Fibroblast of skin of scalp (primary cell): Measurements from ENCODE around the gene C5orf15.
"Not testable (repeated sequence)": the region's sequence is repeated elsewhere in the genome, so short reads cannot be mapped to it uniquely, and the experiment has no call there.

Experiments
- DNase-seq: peaks from one replicate; pipeline ENCODE4 v3.0.0-alpha.2; 2013

The C5orf15 gene

GRCh38 chr5:133994297-133994989 lies 26.0 kb upstream of the C5orf15 start:
- no peak for DNase-seq

- peak; percentile 84 for DNase-seq
These were observed 24.9 kb upstream of the C5orf15 start for GRCh38 chr5:133993185-133993936.

DNA sequence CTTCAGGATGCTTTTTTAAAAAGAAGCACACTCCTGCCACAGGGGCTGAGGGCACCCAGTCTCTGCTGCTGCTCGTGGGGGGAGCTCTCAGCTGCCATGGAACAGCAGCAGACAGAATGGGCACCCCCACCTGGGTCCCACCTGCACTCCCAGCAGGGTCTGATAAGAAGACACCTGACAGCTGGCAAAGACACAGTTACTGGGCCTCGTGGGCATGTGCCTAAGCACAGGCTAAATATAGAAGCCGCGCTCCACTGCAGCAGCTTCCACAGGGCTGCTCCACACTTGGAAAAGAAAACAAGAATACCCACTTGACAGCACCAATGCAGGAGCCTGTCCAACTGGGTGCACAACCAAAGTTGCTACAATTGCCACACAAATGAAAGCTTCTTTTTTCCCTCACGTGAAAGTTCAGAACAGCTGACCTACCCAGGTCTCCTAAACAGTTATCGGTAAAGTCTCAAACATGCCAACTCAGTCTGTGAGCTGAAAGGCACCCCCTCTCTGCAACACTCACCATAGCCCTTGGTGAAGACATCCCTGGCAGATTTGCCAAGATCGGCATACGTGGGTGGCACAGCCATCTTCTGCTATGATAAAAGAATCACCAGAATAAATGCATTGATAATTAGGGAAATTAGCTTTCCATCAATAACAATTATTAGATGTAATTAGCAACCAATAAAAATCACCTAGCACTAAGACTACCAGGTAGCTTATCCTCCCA lies 24.2 kb upstream of the C5orf15 start:
- no peak for DNase-seq

DNA sequence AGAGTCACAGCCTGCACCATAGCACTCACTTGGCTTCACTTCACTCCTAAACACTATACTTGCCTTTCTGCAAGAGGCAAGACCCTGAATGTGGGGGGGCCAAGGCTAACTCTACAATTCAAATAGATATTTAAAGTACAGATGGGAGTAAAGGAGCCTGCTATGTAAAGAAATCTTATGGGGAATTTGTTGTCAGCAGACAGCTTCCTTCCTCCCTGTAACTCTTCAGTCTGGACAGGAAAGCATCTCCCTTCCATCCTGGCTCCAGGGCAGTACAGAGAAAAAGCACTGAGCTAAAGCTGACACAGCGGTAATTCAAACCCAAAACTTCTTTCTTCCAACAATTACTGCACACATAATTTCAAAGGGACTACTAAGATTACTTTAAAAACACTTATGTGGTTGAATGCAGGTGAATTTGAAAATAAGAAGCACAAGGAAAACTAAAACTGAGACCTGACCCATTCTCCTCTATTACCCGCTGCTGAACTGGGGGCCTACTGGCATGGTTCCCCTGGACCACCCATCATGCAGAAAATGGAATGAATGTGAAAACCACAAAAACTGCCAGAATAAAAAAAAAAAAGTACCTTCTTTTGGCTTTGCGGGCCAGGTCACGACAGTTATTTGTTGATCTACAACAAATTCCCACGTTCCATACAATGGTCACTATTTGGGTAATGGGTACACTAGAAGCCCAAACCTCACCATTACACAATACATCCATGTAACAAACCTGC lies 22.9 kb upstream of the C5orf15 start:
- no peak for DNase-seq

GRCh38 chr5:133990396-133990795 lies 22.0 kb upstream of the C5orf15 start:
- DNase-seq = no peak

DNA sequence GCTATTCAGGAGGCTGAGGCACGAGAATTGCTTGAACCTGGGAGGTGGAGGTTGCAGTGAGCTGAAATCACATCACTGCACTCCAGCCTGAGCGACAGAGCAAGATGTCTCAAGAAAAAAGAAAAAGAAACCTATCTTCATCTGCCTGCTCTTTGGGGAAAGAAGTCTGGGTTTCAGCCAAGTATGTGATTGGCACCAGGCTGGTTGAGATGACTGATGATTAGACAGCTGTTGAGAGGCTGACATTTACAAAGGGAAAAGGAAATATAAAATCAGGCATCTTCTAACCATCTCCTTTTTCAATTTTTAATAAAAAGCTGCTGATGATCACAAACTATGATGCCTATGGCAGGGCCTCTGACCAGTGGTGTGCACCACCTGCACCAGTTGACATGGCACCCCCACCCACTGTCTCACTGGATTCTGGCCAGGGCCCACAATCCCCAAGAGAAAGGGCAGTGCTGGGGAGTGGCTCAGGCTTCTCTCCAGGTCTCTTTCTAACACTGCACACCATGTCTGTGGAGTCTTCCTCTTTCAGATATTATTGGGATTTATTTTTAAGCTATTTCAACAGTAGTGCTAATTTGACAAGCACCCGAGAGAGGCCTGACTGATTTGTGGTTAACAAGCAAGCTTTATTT lies 17.2 kb upstream of the C5orf15 start:
- no peak for DNase-seq

GRCh38 chr5:133983674-133984073 lies 15.2 kb upstream of the C5orf15 start:
- no peak for DNase-seq

DNA sequence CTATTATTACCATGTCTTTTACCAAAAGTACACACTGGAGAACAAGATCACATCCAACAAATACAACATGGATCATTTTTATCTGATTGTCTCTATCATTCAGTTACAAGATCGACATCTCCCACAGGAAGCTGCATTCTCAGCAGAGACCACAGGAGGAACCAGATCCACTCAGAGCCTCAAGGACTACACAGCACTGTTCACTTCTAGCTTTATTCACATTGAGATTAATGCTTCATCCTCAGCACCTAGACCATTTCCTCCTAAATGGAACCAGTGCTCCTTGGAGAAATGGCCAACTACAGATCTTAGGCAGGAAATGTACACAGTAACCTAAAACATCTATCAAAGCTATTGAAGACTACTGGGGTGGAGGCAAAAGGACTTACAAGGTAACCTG lies 13.3 kb upstream of the C5orf15 start:
- DNase-seq = no peak

GRCh38 chr5:133980652-133981051 lies 12.2 kb upstream of the C5orf15 start:
- no peak for DNase-seq

DNA sequence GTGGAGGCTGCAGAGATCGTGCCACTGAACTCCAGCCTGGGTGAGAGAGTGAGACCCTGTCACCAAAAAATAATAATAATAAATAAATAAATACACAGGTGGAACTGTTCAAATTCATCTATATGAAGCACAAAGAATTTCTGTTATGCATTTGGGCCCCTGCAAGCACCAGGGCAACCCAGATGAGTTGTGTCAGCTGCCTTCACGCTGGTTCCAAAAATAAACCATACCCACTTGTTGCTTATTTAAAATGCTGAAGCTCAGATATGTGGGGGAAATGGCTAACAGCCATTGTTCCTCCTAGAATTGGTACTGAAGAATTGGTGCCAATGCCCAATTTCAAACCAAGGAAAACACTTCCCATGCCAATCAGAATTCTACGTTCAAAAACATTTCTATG lies 10.5 kb upstream of the C5orf15 start:
- no peak for DNase-seq

- DNase-seq = peak; percentile 67
These were observed 9.4 kb upstream of the C5orf15 start for GRCh38 chr5:133977858-133978257.

DNA sequence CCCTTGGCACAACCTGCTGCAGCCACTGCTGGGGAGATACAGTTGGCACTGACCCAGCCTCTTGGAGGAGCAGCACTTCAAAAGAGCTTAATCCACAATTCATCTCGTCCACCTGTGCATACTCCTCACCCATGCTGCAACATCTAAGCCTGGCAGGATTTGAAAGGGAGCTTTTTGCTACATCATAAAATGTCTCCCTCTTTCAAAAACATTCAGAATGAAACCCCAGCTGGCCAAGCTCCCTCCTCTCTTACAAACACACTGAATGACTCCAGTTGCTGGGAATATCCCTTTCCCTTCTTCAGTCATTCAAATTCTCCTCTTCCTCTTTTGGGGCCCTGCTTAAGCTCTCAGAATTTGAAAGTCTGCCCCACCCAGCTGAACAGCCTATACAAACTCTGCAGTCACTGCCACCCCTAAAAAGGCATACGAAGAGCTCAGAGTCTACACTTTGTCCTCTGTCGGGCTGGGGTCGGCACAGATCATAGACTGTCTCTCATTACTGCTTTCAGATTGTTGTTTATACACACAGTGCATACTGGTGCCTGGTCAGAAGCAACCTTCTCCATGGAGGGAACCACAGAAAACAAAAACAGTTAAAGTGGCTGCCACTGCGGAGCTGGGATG lies 8.8 kb upstream of the C5orf15 start:
- no peak for DNase-seq

DNA sequence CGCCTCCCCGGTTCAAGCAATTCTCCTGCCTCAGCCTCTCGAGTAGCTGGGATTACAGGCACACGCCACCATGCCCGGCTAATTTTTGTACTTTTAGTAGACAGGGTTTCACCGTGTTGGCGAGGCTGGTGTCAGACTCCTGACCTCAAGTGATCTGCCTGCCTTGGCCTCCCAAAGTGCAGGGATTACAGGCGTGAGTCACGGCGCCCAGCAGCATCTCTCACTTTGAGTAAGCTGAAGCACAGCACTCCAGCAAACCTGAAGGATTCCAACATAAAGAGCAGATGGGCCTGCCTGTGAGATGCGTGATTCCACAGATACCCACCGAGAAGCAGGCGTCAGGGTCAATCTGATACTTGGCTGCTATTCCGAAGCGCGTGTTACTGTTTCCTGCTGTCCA lies 7.1 kb upstream of the C5orf15 start:
- not testable (repeated sequence) for DNase-seq

- DNase-seq = no peak
These were observed 5.7 kb upstream of the C5orf15 start for GRCh38 chr5:133974142-133974541.

- DNase-seq = no peak
These were observed 2.0 kb upstream of the C5orf15 start for GRCh38 chr5:133970325-133970909.

- DNase-seq = no peak
These were observed 1.4 kb upstream of the C5orf15 start for GRCh38 chr5:133969654-133970324.

DNA sequence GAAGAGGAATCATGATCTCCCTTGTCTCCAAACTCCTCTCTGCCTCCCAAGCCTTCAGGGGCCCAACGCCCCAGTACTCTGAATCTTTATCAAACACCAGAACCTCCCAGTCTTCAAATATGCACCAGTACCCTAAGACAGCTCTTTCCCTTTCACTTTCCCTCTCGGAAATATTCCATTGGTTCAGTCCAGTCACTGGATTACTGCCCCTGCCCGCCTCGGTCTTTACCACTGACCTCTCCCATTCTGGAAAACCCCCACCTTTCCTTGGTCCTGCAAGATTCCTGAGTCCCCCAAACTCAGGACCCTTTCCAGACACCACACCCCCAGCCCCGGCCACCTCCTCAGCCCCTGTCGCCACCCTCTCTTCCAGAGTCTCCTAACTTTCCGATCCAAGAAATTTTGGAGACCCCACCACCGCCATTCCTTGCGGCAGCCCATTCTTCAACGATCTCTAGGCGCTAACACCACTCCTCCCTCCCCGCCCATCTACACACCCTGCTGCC lies 674 bp downstream of the C5orf15 start:
- peak; percentile 19 for DNase-seq

DNA sequence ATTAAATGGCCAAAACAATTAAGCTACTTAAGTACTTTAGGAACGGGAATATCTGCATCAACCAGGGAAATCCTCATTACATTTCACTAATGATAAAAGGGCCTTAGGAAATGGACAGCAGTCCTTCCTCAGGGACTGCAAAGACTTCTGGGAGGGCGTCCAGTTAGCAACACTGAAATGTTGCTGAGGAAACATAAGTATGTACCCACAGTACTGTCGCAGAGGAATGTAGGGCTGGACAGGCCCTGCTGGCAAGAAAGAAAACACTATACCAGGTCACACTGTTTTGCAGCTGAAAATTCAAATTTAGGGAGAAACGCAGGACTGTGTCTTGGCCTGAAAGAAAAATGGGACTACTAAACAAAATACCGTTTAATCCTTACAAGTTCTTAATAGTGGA lies 1.3 kb downstream of the C5orf15 start:
- DNase-seq = peak; percentile 29

DNA sequence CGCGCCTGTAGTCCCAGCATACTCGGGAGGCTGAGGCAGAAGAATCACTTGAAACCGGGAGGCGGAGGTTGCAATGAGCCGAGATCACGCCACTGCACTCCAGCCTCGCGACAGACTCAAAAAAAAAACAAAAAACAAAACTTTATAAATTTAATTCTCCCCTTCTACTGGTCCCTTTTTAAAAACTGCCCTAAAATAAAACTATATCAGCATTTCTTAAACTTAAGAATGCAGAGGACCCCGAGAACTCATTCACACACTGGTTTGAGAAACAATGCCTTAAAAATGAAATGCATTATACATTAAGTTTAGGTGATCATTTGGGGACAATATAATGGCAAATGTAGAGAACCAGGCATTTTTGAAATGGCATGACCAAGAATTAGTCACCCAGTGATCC lies 2.3 kb downstream of the C5orf15 start:
- no peak for DNase-seq

GRCh38 chr5:133963493-133964128 lies 4.8 kb downstream of the C5orf15 start:
- DNase-seq = no peak
